ENCODE measurements around the gene PRR33. TPM values are rescaled to one million over a fixed set of nuclear protein-coding genes. Genes with fewer than 3 reads are reported as not detected.

Gene PRR33
- total and polyA plus RNA-seq, 2 donors (not counting 1 experiment from before 2014, with no cell fraction given) = not detected

- no peak overlapping the region for H3K4me3 ChIP-seq (replicated peaks in 1 of 4; ENCODE audit: control extremely low read depth in 1 of 4, insufficient read depth in 1 of 4, low read depth in 3 of 4, low read length in 4 of 4)
- no peak overlapping the region for H2AFZ ChIP-seq (ENCODE audit: low read length)
- no peak for DNase-seq (ENCODE audit: low read depth in 2 of 2)
- no peak overlapping the region for H3K9ac ChIP-seq (ENCODE audit: insufficient read depth, low read length)
- H3K4me1 ChIP-seq (ENCODE audit: control insufficient read depth, extremely low read depth, insufficient read depth, low read length) = no peaks in the 10 kb centered on the region
- H3K27me3 ChIP-seq (ENCODE audit: control insufficient read depth, insufficient read depth, low read length) = no peaks in the 10 kb centered on the region
- H4K20me1 ChIP-seq (ENCODE audit: control insufficient read depth, extremely low read depth, insufficient read depth, low read length) = no peaks in the 10 kb centered on the region
- TF ChIP-seq EZH2 (IDR thresholded peaks at IDR 0.05; ENCODE audit: low read length, missing control alignments) = no peak
- no peak for TF ChIP-seq CTCF (conservative IDR thresholded peaks at IDR 0.05 in 1 of 2, IDR thresholded peaks at IDR 0.05 in 1 of 2; ENCODE audit: low read depth in 1 of 2, low read length in 2 of 2)
- no peaks in the 10 kb centered on the region for H3K9me3 ChIP-seq (ENCODE audit: control insufficient read depth, insufficient read depth, low read depth, low read length)
- no peak overlapping the region for H3K27ac ChIP-seq (ENCODE audit: insufficient read depth, low read length)
- H3K79me2 ChIP-seq (ENCODE audit: control insufficient read depth, insufficient read depth, low read length) = no peaks in the 10 kb centered on the region
- H3K4me2 ChIP-seq (ENCODE audit: extremely low read depth, insufficient read depth, low read length) = no peak overlapping the region
- H3K36me3 ChIP-seq (ENCODE audit: control insufficient read depth, insufficient read depth, low read length) = no peaks in the 10 kb centered on the region
Observed at GRCh38 chr11:1934335-1935155, 42.9 kb upstream of the PRR33 start.

GRCh38 chr11:1933416-1934334 lies 42.0 kb upstream of the PRR33 start:
- Histone ChIP-seq H4K20me1 (ENCODE audit: control insufficient read depth, extremely low read depth, insufficient read depth, low read length) (no peaks in the 10 kb centered on the region), H3K27me3 (ENCODE audit: control insufficient read depth, insufficient read depth, low read length) (no peaks in the 10 kb centered on the region), H3K9ac (ENCODE audit: insufficient read depth, low read length) (no peak overlapping the region), H2AFZ (ENCODE audit: low read length) (no peak overlapping the region), H3K4me3 (replicated peaks in 1 of 4; ENCODE audit: control extremely low read depth in 1 of 4, insufficient read depth in 1 of 4, low read depth in 3 of 4, low read length in 4 of 4) (no peak overlapping the region), H3K79me2 (ENCODE audit: control insufficient read depth, insufficient read depth, low read length) (no peaks in the 10 kb centered on the region), H3K4me1 (ENCODE audit: control insufficient read depth, extremely low read depth, insufficient read depth, low read length) (no peaks in the 10 kb centered on the region), H3K9me3 (ENCODE audit: control insufficient read depth, insufficient read depth, low read depth, low read length) (no peaks in the 10 kb centered on the region), H3K4me2 (ENCODE audit: extremely low read depth, insufficient read depth, low read length) (no peak overlapping the region), H3K36me3 (ENCODE audit: control insufficient read depth, insufficient read depth, low read length) (no peaks in the 10 kb centered on the region), H3K27ac (ENCODE audit: insufficient read depth, low read length) (no peak overlapping the region)
- DNase-seq (ENCODE audit: low read depth in 2 of 2) = no peak
- TF ChIP-seq CTCF (conservative IDR thresholded peaks at IDR 0.05 in 1 of 2, IDR thresholded peaks at IDR 0.05 in 1 of 2; ENCODE audit: low read depth in 1 of 2, low read length in 2 of 2) (no peak), EZH2 (IDR thresholded peaks at IDR 0.05; ENCODE audit: low read length, missing control alignments) (no peak)

- Histone ChIP-seq H3K79me2 (ENCODE audit: control insufficient read depth, insufficient read depth, low read length) (no peaks in the 10 kb centered on the region), H3K9me3 (ENCODE audit: control insufficient read depth, insufficient read depth, low read depth, low read length) (no peaks in the 10 kb centered on the region), H3K4me1 (ENCODE audit: control insufficient read depth, extremely low read depth, insufficient read depth, low read length) (no peaks in the 10 kb centered on the region), H4K20me1 (ENCODE audit: control insufficient read depth, extremely low read depth, insufficient read depth, low read length) (no peaks in the 10 kb centered on the region), H3K27me3 (ENCODE audit: control insufficient read depth, insufficient read depth, low read length) (no peaks in the 10 kb centered on the region), H3K27ac (ENCODE audit: insufficient read depth, low read length) (no peak overlapping the region), H3K9ac (ENCODE audit: insufficient read depth, low read length) (no peak overlapping the region), H3K4me2 (ENCODE audit: extremely low read depth, insufficient read depth, low read length) (no peak overlapping the region), H3K36me3 (ENCODE audit: control insufficient read depth, insufficient read depth, low read length) (no peaks in the 10 kb centered on the region), H2AFZ (ENCODE audit: low read length) (no peak overlapping the region), H3K4me3 (replicated peaks in 1 of 4; ENCODE audit: control extremely low read depth in 1 of 4, insufficient read depth in 1 of 4, low read depth in 3 of 4, low read length in 4 of 4) (no peak overlapping the region)
- no peak for TF ChIP-seq EZH2 (IDR thresholded peaks at IDR 0.05; ENCODE audit: low read length, missing control alignments)
- no peak for TF ChIP-seq CTCF (conservative IDR thresholded peaks at IDR 0.05 in 1 of 2, IDR thresholded peaks at IDR 0.05 in 1 of 2; ENCODE audit: low read depth in 1 of 2, low read length in 2 of 2)
- DNase-seq (ENCODE audit: low read depth in 2 of 2) = no peak
Observed at GRCh38 chr11:1932681-1933080, 41.0 kb upstream of the PRR33 start.

All from fibroblast of lung (primary cell).